Right atrium auricular region (tissue), 2 donors: ENCODE measurements around the gene CD274. TPM values are rescaled to one million over a fixed set of nuclear protein-coding genes. Genes with fewer than 3 reads are reported as not detected.

Source experiments
- DNase-seq: peaks from one replicate; pipeline ENCODE4 v3.0.0-alpha.2; 2019; ENCODE audit warnings: low spot score
- H3K27ac ChIP-seq, 2 donors: fragments of 200-600 bp; sonication (generic); 1 replicate in 1 of 2; 2 replicates in 1 of 2; pipeline ENCODE4 v1.5.1; 2016 to 2019
- H3K27me3 ChIP-seq, 2 donors: fragments of 200-600 bp; sonication (generic); one replicate each; pipeline versions ENCODE4 v1.5.1 to v1.6.0; 2017 to 2019
- H3K36me3 ChIP-seq: fragments of 200-600 bp; sonication (generic); one replicate; pipeline ENCODE4 v1.5.1; 2016
- H3K4me1 ChIP-seq, 2 donors: fragments of 200-600 bp; sonication (generic); one replicate each; pipeline versions ENCODE4 v1.5.1 to v1.6.0; 2017 to 2019
- H3K4me3 ChIP-seq, 2 donors: fragments of 200-600 bp; sonication (generic); 1 replicate in 1 of 2; 2 replicates in 1 of 2; pipeline ENCODE4 v1.5.1; 2017 to 2019; ENCODE audit warnings: mild to moderate bottlenecking in 1 of 2, moderate library complexity in 1 of 2
- H3K9me3 ChIP-seq, 2 donors: fragments of 200-600 bp; sonication (generic); one replicate each; pipeline ENCODE4 v1.5.1; 2019
- total RNA-seq, 2 donors: library from RNA; depleted of rRNA; stranded (reverse); fragments of >200 nt; gene quantifications; one replicate each; pipeline ENCODE4 v1.1.0, GENCODE V29; 2016
- TF ChIP-seq, protein P1 (sequence below), 2 donors: fragments of 200-600 bp; sonication (generic); IDR thresholded peaks; one replicate each; pipeline ENCODE4 v1.5.1; 2019; ENCODE audit warnings: antibody characterized with exemption in 2 of 2

CD274 gene
- total RNA-seq, 2 donors from 2014 or later: 6.6 to 14.1 TPM

DNA sequence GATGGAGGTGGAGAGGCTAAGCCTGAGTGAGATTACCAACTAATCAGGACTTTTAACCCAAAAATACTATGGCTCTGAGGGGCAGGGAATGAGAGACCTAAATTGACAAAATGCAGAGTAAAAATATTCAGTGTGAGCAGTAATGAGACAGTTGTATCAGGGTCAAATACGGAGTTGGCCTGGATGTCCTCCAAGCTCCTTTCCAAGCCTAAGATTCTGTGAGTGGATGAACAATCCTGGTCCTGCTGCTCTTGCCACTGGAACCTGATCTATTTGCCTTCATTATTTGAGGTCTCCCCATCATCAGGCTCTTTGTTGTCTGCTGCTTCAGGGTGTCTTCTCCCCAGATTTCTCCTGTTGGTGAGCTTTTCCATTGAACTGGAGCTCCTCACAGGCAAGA, 61.1 kb downstream of the CD274 start:
- peak overlapping the region; percentile 72 to 80 for H3K27ac ChIP-seq
- peak overlapping the region in 1 of 2 donors; percentile 38 for H3K4me3 ChIP-seq
- no peaks in the 10 kb centered on the region for H3K27me3 ChIP-seq
- H3K4me1 ChIP-seq: peaks cover 0 to 52% of the 10 kb centered on the region in 2 donors
- H3K9me3 ChIP-seq: no peaks in the 10 kb centered on the region
- no peaks in the 10 kb centered on the region for H3K36me3 ChIP-seq
- DNase-seq: no peak
- TF ChIP-seq, protein P1, sequence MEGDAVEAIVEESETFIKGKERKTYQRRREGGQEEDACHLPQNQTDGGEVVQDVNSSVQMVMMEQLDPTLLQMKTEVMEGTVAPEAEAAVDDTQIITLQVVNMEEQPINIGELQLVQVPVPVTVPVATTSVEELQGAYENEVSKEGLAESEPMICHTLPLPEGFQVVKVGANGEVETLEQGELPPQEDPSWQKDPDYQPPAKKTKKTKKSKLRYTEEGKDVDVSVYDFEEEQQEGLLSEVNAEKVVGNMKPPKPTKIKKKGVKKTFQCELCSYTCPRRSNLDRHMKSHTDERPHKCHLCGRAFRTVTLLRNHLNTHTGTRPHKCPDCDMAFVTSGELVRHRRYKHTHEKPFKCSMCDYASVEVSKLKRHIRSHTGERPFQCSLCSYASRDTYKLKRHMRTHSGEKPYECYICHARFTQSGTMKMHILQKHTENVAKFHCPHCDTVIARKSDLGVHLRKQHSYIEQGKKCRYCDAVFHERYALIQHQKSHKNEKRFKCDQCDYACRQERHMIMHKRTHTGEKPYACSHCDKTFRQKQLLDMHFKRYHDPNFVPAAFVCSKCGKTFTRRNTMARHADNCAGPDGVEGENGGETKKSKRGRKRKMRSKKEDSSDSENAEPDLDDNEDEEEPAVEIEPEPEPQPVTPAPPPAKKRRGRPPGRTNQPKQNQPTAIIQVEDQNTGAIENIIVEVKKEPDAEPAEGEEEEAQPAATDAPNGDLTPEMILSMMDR (IDR thresholded peaks at IDR 0.05): no peak

DNA sequence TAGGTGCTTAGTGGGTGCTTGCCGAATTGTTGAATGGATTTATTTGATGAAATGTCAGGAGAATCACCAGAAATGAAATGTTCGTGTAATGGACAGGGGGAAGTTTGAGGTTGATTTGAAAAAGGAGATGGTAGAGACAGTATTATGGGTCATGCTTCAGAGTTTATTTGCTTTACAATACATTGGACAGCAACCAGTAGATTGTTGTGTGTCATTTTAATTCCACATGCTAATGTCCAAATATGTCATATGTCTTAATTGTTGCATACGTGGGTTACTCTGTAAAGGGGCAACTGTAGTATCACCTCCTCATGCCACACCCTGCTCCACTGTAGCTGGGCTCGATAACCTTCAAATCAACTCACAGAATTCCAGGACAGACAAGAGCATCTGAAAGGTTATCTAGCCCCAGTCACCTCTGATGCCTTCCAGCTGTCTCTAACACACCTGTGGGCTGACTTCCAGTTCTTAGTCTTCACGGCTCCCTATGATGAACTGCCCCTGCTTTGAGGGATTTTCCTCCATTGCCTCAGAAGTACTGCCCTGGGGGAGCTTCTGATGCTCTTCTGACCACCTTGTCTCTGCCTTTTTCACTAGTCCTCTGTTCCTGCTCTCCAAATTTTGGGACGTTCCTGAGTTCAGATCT, 61.7 kb downstream of the CD274 start:
- Histone ChIP-seq H3K4me3 (no peak overlapping the region), H3K27me3 (no peaks in the 10 kb centered on the region), H3K4me1 (peaks cover 0 to 55% of the 10 kb centered on the region in 2 donors), H3K36me3 (no peaks in the 10 kb centered on the region), H3K9me3 (no peaks in the 10 kb centered on the region), H3K27ac (peak overlapping the region; percentile 44 to 72)
- TF ChIP-seq, protein P1 (IDR thresholded peaks at IDR 0.05): no peak
- no peak for DNase-seq

DNA sequence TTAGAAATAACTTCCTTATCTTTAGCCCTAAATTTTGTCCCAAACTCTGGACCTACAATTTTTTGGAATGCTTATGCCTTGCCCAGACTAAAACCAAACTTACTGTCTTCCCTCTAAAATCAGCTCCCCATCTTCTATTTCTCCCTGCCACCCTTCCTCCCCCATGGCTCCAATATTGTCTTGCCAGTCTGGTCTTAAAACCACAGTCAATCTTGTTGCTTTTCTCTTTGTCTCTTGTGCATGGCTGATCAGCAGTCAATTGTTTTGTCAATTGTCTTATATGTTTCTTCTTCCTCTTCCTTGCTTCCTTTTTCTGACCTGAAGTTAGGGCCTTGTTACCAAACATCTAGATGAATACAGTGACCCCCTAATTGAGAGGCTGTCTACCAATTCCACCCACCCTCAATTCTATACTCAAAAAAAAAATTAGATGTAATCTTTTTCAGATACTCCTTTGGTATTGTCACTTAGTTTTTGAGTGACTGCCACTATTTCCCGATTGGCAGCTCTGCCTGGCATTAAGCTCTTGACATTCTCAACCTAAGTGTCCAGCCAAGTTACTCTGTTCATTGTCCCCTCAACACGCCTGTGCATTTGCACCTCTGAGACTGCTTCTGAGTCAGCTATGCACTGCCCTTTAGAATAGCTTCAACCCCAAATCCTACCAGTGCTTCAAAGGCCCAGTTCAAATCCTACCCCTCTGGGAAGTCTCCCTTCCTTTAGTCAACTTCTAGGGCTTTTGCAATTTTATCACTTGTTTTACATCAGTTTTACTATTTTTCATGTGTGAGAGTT, 62.5 kb downstream of the CD274 start:
- H3K27ac ChIP-seq: peak overlapping the region in 1 of 2 donors; percentile 44
- no peaks in the 10 kb centered on the region for H3K27me3 ChIP-seq
- no peaks in the 10 kb centered on the region for H3K36me3 ChIP-seq
- peaks cover 0 to 63% of the 10 kb centered on the region in 2 donors for H3K4me1 ChIP-seq
- H3K4me3 ChIP-seq: no peak overlapping the region
- no peak for DNase-seq
- H3K9me3 ChIP-seq: no peaks in the 10 kb centered on the region
- TF ChIP-seq, protein P1 (IDR thresholded peaks at IDR 0.05): no peak

DNA sequence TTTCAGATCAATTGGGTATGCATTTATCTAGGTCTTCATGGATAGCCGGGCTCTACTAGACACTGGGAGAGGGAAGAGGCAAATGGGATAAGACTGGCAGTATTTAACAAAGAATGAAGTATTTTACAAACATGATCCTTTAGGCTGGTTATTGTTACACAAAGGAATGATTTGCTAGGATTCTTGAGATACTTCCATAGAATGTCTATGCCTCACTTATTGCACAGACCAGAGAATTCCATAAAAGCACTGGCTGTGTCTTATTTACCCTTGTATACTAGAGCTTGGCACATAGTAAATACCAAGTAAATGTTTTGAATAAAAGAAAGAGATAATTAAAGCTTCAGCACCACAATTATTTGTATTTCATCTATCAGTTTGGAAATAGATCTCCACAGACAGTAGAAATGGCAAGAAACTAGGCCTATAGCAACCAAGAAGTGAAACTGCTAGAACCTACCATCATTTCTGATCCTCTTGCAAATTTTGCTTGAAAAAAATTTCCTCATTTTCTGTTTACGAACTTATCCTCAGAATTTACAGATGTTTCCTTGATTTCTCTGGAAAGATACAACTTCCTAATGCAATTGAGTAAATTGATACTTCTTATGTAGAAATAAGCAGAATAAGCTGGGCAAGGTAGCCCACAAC, 63.7 kb downstream of the CD274 start:
- no peaks in the 10 kb centered on the region for H3K27me3 ChIP-seq
- peaks cover 0 to 66% of the 10 kb centered on the region in 2 donors for H3K4me1 ChIP-seq
- no peak for DNase-seq

DNA sequence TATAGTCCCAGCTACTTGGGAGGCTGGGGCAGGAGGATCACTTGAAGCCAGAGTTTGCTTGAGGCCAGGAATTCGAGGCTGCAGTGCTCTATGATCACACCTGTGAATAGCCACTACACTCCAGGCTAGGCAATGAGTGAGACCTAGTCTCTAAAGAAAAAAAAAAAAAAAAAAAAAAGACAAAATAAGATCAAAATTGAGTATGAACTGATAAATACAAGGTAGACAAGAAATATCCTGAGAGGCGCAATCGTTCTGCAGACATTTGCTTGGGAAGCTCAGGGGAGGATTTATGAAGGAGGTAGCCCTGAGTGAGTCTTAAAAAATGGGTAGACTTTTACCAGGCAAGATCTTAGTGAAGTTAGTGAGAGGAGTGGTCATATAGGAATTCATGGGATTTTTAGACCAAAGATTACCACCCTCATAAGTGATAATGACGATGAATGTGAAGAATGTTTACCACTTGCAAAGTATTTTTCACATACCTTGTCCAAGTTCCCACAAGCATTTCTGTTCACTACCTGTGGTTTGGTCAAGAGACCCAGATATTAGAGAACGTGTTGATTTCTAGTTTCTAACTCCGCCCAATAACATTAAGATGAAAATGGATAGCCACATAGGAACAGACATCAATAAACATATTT, 64.4 kb downstream of the CD274 start:
- no peaks in the 10 kb centered on the region for H3K9me3 ChIP-seq
- no peak overlapping the region for H3K27ac ChIP-seq
- peaks cover 0 to 60% of the 10 kb centered on the region in 2 donors for H3K4me1 ChIP-seq
- H3K4me3 ChIP-seq: no peak overlapping the region
- H3K36me3 ChIP-seq: no peaks in the 10 kb centered on the region
- no peak for DNase-seq
- TF ChIP-seq, protein P1 (IDR thresholded peaks at IDR 0.05): no peak
- H3K27me3 ChIP-seq: no peaks in the 10 kb centered on the region

More for the DNA sequence above, 63.7 kb downstream of the CD274 start:
- H3K4me3 ChIP-seq: no peak overlapping the region
- TF ChIP-seq, protein P1 (IDR thresholded peaks at IDR 0.05): no peak
- H3K27ac ChIP-seq: peak overlapping the region in 1 of 2 donors; percentile 44
- H3K9me3 ChIP-seq: no peaks in the 10 kb centered on the region
- no peaks in the 10 kb centered on the region for H3K36me3 ChIP-seq
